Liver (tissue), 3 donors: ENCODE results near the gene CALML3.
"Not testable (repeated sequence)": the region's sequence is repeated elsewhere in the genome, so short reads cannot be mapped to it uniquely, and the experiment has no call there.

Experiments
- CTCF ChIP-seq: fragments of 150-350 bp; IDR thresholded peaks from 2 replicates; pipeline ENCODE4 v1.5.1; 2017; ENCODE audit warnings: improper control_type of control experiment, low read depth, low read length; ENCODE audit not compliant: missing input control
- EGR1 ChIP-seq, 2 donors: IDR thresholded peaks; 2 replicates each; pipeline ENCODE4 v1.6.1; 2016 to 2018; ENCODE audit warnings: antibody characterized with exemption in 2 of 2, low read depth in 2 of 2
- MAX ChIP-seq: IDR thresholded peaks from 2 replicates; pipeline ENCODE4 v1.6.1; 2016; ENCODE audit warnings: antibody characterized with exemption
- donor health status: healthy.
- donor health status: healthy.

DNA sequence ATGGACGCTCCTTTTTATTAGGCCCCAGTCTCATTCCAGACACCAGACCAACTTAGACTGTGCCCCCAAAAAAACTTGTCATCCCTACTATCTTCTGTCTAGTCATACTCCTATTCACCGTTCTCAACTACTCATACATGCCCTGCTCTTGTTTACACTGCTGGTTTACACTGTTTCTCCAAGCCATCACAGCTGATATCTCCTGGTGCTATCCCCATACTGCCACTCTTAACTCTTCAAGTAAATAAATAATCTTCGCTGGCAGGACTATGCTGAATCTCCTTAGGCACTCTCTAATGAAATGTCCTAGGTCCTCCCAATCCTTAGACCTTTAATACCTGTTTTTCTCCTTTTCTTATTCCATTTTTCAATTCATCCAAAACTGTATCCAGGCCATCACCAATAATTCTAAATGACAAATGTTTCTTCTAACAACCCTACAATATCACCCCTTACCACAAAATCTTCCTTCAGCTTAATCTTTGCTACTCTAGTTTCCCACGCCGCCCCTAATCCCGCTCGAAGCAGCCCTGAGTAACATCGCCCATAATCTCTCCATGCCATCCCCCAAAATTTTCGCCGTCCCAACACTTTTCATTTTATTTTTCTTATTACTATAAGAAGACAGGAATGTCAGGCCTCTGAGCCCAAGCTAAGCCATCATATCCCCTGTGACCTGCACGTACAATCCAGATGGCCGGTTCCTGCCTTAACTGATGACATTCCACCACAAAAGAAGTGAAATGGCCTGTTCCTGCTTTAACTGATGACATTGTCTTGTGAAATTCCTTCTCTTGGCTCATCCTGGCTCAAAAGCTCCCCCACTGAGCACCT is 48.6 kb upstream of the CALML3 start:
- TF ChIP-seq CTCF; MAX; EGR1 (IDR thresholded peaks at IDR 0.05; ENCODE audit: low read depth in 2 of 2): not testable (repeated sequence)
